ENCODE data around the gene EXOC6B. TPM values are rescaled to one million over a fixed set of nuclear protein-coding genes. Genes with fewer than 3 reads are reported as not detected.

Gene EXOC6B
- total and polyA plus RNA-seq, 9 of the 15 experiments (the other 6 are each of a cell fraction or from before 2014, with no cell fraction given), result 0.28 to 4.2 (median 2.0) TPM

DNA sequence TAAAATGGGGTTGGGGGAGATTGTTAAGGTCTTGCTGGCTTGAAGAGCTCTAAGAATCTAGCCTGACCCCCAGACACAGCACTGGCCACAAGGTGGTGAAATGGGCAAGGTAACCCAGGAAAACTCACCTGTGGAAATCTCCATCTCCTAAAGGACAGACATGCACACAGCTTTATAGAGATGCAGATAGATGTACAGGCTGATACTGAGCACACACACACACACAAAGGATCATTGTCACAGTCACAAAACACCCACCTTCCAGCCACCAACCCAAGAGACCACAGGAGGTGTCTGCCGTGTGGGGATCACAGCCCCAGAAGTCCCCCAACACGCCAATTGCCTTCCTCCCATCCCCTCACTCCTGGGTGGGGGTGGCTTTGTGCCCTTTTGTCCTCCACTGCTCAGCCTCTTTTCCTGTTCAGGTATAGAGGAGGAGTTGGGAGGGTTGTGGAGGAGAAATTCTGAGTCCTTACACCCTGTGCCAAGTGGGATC, 674.9 kb downstream of the EXOC6B start:
- no peaks in the 10 kb centered on the region for H3K79me2 ChIP-seq (ENCODE audit: control insufficient read depth, insufficient read depth, low read length)
- no peak overlapping the region for H3K4me3 ChIP-seq
- no peaks in the 10 kb centered on the region for H3K9me1 ChIP-seq (ENCODE audit: control insufficient read depth, insufficient read depth, low read length)
- H4K20me1 ChIP-seq (replicated peaks; ENCODE audit: control insufficient read depth, insufficient read depth, low read length), result peaks cover 7% of the 10 kb centered on the region; the same call in 1 of the 2 replicates
- H3K9ac ChIP-seq (ENCODE audit: insufficient read depth in 1 of 2, low read depth in 2 of 2, low read length in 2 of 2), result no peak overlapping the region
- intact Hi-C loops (cut with micrococcal nuclease), result loop anchor here (1.0 to 5.0 kb wide), 6 partner anchors 227 to 619 kb away; no protein-coding TSS in a partner anchor
- H2AFZ ChIP-seq (ENCODE audit: low read depth, low read length), result no peak overlapping the region
- no peaks in the 10 kb centered on the region for H3K36me3 ChIP-seq (ENCODE audit: control insufficient read depth, insufficient read depth, low read length)
- POLR2A ChIA-PET, result interaction anchor here (1.0 kb wide), 1 partner anchor 227 kb away, joined by 3 read pairs; no protein-coding TSS in a partner anchor
- ATAC-seq (no peak), DNase-seq (ENCODE audit: extremely low read depth in 1 of 4, low spot score in 3 of 4) (no peak), FAIRE-seq (no peak)
- CTCF ChIA-PET (ENCODE audit: low intra/inter-chr PET ratio), result interaction anchor here (0.6 to 1.5 kb wide), 4 partner anchors 13 to 620 kb away, joined by 3 to 13 read pairs (median 6); no protein-coding TSS in a partner anchor
- 0% methylated on average over 2 of the region's 2 CpGs for WGBS (ENCODE audit: insufficient coverage, low coverage, missing lambda C conversion rate)
- H3K9me3 ChIP-seq (replicated peaks; ENCODE audit: control insufficient read depth, insufficient read depth, low read depth, low read length), result no peaks in the 10 kb centered on the region
- no TSS peak for BruUV-seq (replicated peaks)
- no peak overlapping the region for H3K4me2 ChIP-seq (ENCODE audit: insufficient read depth, low read length)
- H3K27me3 ChIP-seq (ENCODE audit: control insufficient read depth in 2 of 2, insufficient read depth in 2 of 2, low read length in 2 of 2), result peaks cover 13 to 69% of the 10 kb centered on the region in 2 experiments; a peak in 4 of 5 replicates
- in situ Hi-C loops (cut with MboI), result loop anchor here (5.0 to 10.0 kb wide), 4 partner anchors 226 to 616 kb away; no protein-coding TSS in a partner anchor
- no peak overlapping the region for H3K27ac ChIP-seq (ENCODE audit: extremely low read depth, low read depth, low read length)
- H3K4me1 ChIP-seq (replicated peaks in 1 of 2; ENCODE audit: control insufficient read depth in 2 of 2, insufficient read depth in 2 of 2, low read length in 2 of 2), result peaks cover 0 to 20% of the 10 kb centered on the region in 2 experiments; a peak in 2 of 5 replicates
- TF ChIP-seq KLF1 (tag; IDR thresholded peaks at IDR 0.05) (no peak), HDAC1 (IDR thresholded peaks at IDR 0.05) (no peak), U2AF1 (optimal IDR thresholded peaks at IDR 0.05; ENCODE audit: low read depth, low read length) (no peak), ZNF354B (CRISPR knock-in tag; IDR thresholded peaks at IDR 0.05) (no peak), ARID2 (IDR thresholded peaks at IDR 0.05) (no peak), ARID1B (IDR thresholded peaks at IDR 0.05) (no peak), MTF1 (CRISPR knock-in tag; IDR thresholded peaks at IDR 0.05; ENCODE audit: borderline replicate concordance) (no peak)
- TF ChIP-seq, protein P1, sequence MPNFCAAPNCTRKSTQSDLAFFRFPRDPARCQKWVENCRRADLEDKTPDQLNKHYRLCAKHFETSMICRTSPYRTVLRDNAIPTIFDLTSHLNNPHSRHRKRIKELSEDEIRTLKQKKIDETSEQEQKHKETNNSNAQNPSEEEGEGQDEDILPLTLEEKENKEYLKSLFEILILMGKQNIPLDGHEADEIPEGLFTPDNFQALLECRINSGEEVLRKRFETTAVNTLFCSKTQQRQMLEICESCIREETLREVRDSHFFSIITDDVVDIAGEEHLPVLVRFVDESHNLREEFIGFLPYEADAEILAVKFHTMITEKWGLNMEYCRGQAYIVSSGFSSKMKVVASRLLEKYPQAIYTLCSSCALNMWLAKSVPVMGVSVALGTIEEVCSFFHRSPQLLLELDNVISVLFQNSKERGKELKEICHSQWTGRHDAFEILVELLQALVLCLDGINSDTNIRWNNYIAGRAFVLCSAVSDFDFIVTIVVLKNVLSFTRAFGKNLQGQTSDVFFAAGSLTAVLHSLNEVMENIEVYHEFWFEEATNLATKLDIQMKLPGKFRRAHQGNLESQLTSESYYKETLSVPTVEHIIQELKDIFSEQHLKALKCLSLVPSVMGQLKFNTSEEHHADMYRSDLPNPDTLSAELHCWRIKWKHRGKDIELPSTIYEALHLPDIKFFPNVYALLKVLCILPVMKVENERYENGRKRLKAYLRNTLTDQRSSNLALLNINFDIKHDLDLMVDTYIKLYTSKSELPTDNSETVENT (CRISPR knock-in tag; IDR thresholded peaks at IDR 0.05), result no peak
- TF ChIP-seq, protein P2, sequence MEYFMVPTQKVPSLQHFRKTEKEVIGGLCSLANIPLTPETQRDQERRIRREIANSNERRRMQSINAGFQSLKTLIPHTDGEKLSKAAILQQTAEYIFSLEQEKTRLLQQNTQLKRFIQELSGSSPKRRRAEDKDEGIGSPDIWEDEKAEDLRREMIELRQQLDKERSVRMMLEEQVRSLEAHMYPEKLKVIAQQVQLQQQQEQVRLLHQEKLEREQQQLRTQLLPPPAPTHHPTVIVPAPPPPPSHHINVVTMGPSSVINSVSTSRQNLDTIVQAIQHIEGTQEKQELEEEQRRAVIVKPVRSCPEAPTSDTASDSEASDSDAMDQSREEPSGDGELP (CRISPR knock-in tag; IDR thresholded peaks at IDR 0.05; ENCODE audit: borderline replicate concordance), result no peak
- TF ChIP-seq, protein P3, sequence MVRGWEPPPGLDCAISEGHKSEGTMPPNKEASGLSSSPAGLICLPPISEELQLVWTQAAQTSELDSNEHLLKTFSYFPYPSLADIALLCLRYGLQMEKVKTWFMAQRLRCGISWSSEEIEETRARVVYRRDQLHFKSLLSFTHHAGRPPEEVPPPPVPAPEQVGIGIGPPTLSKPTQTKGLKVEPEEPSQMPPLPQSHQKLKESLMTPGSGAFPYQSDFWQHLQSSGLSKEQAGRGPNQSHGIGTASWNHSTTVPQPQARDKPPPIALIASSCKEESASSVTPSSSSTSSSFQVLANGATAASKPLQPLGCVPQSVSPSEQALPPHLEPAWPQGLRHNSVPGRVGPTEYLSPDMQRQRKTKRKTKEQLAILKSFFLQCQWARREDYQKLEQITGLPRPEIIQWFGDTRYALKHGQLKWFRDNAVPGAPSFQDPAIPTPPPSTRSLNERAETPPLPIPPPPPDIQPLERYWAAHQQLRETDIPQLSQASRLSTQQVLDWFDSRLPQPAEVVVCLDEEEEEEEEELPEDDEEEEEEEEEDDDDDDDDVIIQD (CRISPR knock-in tag; IDR thresholded peaks at IDR 0.05), result no peak
- TF ChIP-seq, protein P4, sequence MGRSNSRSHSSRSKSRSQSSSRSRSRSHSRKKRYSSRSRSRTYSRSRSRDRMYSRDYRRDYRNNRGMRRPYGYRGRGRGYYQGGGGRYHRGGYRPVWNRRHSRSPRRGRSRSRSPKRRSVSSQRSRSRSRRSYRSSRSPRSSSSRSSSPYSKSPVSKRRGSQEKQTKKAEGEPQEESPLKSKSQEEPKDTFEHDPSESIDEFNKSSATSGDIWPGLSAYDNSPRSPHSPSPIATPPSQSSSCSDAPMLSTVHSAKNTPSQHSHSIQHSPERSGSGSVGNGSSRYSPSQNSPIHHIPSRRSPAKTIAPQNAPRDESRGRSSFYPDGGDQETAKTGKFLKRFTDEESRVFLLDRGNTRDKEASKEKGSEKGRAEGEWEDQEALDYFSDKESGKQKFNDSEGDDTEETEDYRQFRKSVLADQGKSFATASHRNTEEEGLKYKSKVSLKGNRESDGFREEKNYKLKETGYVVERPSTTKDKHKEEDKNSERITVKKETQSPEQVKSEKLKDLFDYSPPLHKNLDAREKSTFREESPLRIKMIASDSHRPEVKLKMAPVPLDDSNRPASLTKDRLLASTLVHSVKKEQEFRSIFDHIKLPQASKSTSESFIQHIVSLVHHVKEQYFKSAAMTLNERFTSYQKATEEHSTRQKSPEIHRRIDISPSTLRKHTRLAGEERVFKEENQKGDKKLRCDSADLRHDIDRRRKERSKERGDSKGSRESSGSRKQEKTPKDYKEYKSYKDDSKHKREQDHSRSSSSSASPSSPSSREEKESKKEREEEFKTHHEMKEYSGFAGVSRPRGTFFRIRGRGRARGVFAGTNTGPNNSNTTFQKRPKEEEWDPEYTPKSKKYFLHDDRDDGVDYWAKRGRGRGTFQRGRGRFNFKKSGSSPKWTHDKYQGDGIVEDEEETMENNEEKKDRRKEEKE (IDR thresholded peaks at IDR 0.05; ENCODE audit: borderline replicate concordance in 1 of 2, control insufficient read depth in 1 of 2, low read depth in 2 of 2, low read length in 1 of 2), result no peak
- TF ChIP-seq, protein P5, sequence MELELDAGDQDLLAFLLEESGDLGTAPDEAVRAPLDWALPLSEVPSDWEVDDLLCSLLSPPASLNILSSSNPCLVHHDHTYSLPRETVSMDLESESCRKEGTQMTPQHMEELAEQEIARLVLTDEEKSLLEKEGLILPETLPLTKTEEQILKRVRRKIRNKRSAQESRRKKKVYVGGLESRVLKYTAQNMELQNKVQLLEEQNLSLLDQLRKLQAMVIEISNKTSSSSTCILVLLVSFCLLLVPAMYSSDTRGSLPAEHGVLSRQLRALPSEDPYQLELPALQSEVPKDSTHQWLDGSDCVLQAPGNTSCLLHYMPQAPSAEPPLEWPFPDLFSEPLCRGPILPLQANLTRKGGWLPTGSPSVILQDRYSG (tag; conservative IDR thresholded peaks at IDR 0.05; ENCODE audit: low read depth), result no peak

Measured in K562 (cell line).